Bronchial epithelial cell (primary cell): Measurements from ENCODE around the gene ABHD2. TPM values are rescaled to one million over a fixed set of nuclear protein-coding genes. Genes with fewer than 3 reads are reported as not detected.

ENCODE experiments used
- DNase-seq: peaks from one replicate; pipeline ENCODE4 v3.0.0-alpha.2; 2010; ENCODE audit warnings: low read depth
- FAIRE-seq: peaks from 2 replicates; lab custom pipeline; 2011; peaks lifted over from hg19 to GRCh38; lab: Jason Lieb, UNC
- H3K27me3 ChIP-seq: 2 replicates; pipeline ENCODE4 v1.5.1; 2011; ENCODE audit warnings: low read length; ENCODE audit not compliant: control insufficient read depth, insufficient read depth
- H3K36me3 ChIP-seq: 2 replicates; pipeline ENCODE4 v1.5.1; 2011; ENCODE audit warnings: low read length; ENCODE audit not compliant: control insufficient read depth, insufficient read depth
- H3K4me3 ChIP-seq: 2 replicates; pipeline ENCODE4 v1.5.1; 2011; ENCODE audit warnings: mild to moderate bottlenecking, low read depth, low read length, control low read depth
- total RNA-seq: library from RNA; depleted of rRNA; stranded (reverse); fragments of >200 nt; gene quantifications from 2 replicates; pipeline ENCODE4 v1.2.1, GENCODE V29; 2014
- TF ChIP-seq, protein P1 (sequence below): IDR thresholded peaks from 2 replicates; pipeline ENCODE4 v1.5.1; 2011; ENCODE audit warnings: mild to moderate bottlenecking, moderate library complexity, low read length, control low read depth, inconsistent platforms; ENCODE audit not compliant: insufficient read depth, severe bottlenecking

Gene ABHD2
- total RNA-seq, 1 donor from 2014 or later = 35.5 TPM

DNA sequence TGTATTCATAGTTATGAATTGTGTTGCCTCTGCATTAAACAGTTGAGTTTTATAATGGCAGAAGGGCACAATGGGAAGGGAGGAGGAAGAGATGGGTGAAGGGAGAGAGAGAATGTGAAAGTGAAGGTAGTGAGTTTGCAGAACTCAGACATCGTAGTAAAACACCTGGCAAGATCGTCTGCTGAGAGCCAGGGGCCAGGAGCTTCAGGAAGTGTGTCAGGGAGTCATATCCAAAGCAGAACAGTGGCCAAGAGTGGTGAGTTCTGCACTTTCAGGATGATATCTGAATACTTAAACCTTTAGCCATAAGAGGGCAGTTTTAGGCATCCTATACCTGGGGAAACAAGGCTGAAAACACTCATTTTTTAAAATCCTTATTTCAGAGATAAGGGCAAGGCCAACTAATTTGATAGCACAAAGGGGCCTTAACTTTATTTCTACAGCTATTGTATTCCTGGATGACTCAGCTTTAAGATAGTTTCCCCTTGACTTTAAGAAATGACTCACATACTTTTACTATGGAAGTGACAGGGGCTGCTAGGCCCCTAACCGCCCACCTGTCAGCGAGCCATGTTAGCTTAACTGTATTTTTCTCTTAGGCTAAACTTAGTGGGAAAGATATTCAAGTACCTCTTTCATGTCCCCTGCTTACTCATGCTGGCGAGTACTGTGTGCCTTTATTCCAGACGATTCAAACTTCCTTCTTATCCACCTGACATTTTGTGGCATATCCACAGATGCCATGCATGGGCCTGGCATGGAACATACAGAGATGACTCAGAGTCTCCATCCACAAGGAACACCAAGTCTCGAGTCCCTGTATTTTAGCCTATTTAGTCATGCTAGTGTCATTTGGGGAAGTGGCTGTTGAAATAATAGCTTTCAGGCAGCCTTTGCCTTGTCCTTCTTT, 79.3 kb downstream of the ABHD2 start:
- TF ChIP-seq, protein P1, sequence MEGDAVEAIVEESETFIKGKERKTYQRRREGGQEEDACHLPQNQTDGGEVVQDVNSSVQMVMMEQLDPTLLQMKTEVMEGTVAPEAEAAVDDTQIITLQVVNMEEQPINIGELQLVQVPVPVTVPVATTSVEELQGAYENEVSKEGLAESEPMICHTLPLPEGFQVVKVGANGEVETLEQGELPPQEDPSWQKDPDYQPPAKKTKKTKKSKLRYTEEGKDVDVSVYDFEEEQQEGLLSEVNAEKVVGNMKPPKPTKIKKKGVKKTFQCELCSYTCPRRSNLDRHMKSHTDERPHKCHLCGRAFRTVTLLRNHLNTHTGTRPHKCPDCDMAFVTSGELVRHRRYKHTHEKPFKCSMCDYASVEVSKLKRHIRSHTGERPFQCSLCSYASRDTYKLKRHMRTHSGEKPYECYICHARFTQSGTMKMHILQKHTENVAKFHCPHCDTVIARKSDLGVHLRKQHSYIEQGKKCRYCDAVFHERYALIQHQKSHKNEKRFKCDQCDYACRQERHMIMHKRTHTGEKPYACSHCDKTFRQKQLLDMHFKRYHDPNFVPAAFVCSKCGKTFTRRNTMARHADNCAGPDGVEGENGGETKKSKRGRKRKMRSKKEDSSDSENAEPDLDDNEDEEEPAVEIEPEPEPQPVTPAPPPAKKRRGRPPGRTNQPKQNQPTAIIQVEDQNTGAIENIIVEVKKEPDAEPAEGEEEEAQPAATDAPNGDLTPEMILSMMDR = no peak
- DNase-seq = peak; percentile 95

DNA sequence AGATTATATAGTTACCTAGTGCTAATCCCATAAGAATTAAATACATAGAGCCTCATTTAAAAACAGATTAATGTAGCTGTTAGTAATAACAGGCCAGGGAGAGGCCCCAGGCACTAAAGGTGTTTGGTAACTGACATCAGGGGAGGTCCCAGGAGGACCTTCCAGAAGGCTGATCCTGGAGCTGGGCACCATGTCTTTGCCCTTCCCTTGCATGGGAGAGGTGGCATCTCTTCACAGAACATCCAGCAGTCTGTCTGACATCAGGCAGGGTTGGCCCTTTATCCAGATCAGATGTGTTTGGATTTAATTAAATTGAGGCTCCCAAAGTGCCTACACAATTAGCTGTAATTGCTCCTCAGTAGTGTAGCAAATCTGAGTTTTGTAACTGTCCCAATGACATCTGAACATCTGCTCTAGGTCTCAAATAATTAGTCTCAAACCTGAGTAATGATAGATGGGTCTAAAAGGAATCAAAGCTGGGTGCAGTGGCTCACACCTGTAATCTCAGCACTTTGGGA, 80.1 kb downstream of the ABHD2 start:
- TF ChIP-seq, protein P1 = no peak
- FAIRE-seq (no peak), DNase-seq (no peak)
- Histone ChIP-seq H3K4me3 (no peak overlapping the region), H3K36me3 (peaks cover 2% of the 10 kb centered on the region), H3K27me3 (no peaks in the 10 kb centered on the region)

More for the DNA sequence above, 79.3 kb downstream of the ABHD2 start:
- Histone ChIP-seq H3K4me3 (no peak overlapping the region), H3K36me3 (peaks cover 2% of the 10 kb centered on the region), H3K27me3 (no peaks in the 10 kb centered on the region)
- FAIRE-seq = no peak

DNA sequence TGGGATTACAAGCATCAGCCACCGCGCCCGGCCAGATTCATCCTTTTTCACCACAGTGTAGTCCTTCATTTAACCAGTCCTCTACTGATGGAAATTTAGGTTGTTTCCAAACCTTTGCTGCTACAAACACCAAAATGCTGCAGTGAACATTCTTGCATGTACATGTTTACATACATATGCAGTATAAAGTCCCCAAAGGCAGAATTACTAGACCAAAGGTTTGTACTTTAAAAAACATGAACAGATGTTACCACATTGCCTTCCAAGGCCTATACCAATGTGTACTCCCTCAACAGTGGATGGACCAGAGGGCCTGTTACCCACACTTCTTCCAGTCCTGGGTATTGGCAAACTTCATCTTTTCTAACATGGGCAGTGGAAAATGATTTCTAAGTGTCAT, 82.1 kb downstream of the ABHD2 start:
- Histone ChIP-seq H3K27me3 (no peaks in the 10 kb centered on the region), H3K36me3 (no peaks in the 10 kb centered on the region), H3K4me3 (no peak overlapping the region)
- DNase-seq (no peak), FAIRE-seq (no peak)
- TF ChIP-seq, protein P1 = no peak

DNA sequence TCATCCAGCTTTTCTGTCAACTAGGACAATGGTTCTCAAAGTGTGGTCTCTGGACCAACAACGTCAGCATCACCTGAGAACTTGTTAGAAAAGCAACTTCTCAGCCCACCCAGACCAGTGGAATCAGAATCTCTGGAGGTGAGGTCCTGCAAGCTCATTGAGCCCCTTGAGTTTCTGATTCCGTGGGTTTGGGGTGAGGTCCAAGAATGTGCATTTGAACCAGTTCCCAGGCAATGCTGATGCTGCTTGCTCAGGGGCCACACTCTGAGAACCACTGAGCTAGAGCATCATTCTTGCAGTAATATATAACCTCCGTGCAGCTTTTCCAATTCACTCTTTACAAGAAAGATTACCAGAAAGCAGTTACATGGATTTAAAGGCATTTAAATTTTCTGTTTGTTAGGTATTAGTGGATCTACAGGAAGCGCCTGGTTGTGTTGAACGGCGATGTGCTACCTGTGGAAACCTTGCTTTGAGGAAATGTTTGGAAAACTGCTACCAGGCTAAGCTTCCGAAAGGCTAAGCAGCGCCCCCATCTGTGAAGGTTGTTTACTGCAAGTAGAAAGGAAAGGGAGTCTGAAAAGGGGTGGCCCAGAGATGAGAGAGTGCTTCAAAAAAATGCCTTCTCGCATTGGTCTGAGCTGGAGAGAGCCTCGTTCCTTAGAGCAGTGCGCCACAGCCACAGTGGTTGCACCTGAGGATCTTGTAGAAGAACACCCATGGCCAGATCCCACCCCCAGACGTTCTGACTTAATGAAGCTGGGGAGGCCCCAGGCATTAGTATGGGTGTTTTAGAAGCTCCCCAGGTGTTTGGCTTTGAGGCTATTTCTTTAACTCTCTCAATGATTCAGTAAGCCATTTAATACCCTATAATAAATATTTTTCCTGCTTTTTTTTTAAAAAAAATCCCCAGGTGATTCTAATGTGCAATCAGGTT, 83.1 kb downstream of the ABHD2 start:
- Histone ChIP-seq H3K4me3 (no peak overlapping the region), H3K27me3 (no peaks in the 10 kb centered on the region), H3K36me3 (peaks cover 2% of the 10 kb centered on the region)
- TF ChIP-seq, protein P1 = peak; percentile 79
- FAIRE-seq (no peak), DNase-seq (peak; percentile 44)

DNA sequence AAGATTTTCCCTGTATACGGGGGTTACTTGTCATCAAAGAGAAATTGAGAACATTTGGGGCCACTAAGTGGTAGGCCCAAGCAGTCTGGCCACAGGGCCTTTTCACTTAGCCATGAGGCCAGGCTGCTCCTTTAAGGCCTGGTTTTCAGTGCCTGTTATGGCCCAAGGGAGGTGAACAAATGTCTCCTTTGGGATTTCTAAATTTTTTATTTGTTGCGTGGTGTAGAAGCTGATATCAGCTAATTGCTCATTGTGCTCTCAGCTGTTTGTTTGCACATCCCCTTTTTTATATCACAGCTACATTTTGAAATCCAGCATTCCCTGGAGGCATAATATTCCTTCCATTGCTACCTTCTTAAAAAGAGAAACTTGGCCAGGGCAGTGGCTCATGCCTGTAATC, 84.7 kb downstream of the ABHD2 start:
- no peak for DNase-seq
- no peak for FAIRE-seq
- Histone ChIP-seq H3K27me3 (no peaks in the 10 kb centered on the region), H3K36me3 (peaks cover 3% of the 10 kb centered on the region), H3K4me3 (no peak overlapping the region)
- TF ChIP-seq, protein P1 = no peak
